22Rv1 (cell line): Measurements from ENCODE around the gene ZPR1.

Experiments
- CTCF ChIP-seq: fragments of 450-650 bp; IDR thresholded peaks from 2 replicates; pipeline ENCODE4 v1.5.1; 2017; ENCODE audit warnings: mild to moderate bottlenecking
- ZFX ChIP-seq: fragments of 450-650 bp; IDR thresholded peaks from 2 replicates; pipeline ENCODE4 v1.6.1; 2017; ENCODE audit warnings: antibody characterized with exemption, borderline replicate concordance

GRCh38 chr11:116807601-116808261 is 19.9 kb upstream of the ZPR1 start:
- TF ChIP-seq CTCF = no peak
- no peak for TF ChIP-seq ZFX
